K562 (cell line): ENCODE measurements around the gene PPP1R10. TPM values are rescaled to one million over a fixed set of nuclear protein-coding genes. Genes with fewer than 3 reads are reported as not detected.

Source experiments
- CCNT2 ChIP-seq: IDR thresholded peaks from 2 replicates; pipeline ENCODE4 v1.6.1; 2011; ENCODE audit warnings: borderline replicate concordance, low read depth, mild to moderate bottlenecking, moderate library complexity, mixed read lengths, low read length; ENCODE audit not compliant: insufficient read length; ENCODE audit errors: extremely low read depth
- DIDO1 ChIP-seq: fragments of 450-650 bp; IDR thresholded peaks from 2 replicates; pipeline ENCODE4 v1.6.1; 2016; ENCODE audit warnings: low read depth, missing biosample characterization, missing genetic modification characterization
- HMGN3 ChIP-seq: IDR thresholded peaks from 2 replicates; pipeline ENCODE4 v1.6.1; 2011; ENCODE audit warnings: borderline replicate concordance, low read depth, mild to moderate bottlenecking, mixed read lengths, low read length; ENCODE audit not compliant: insufficient read length; ENCODE audit errors: extremely low read depth
- KAT7 ChIP-seq: sonication (generic); formaldehyde crosslinking; IDR thresholded peaks from 2 replicates; pipeline ENCODE4 v1.8.0; 2022; ENCODE audit warnings: missing genetic modification reagents, mild to moderate bottlenecking, borderline replicate concordance
- MNT ChIP-seq, 2 experiments: fragments of 450-650 bp; conservative IDR thresholded peaks; 2 replicates each; pipeline ENCODE4 v1.6.1; 2017; ENCODE audit warnings: mild to moderate bottlenecking in 2 of 2, moderate library complexity in 2 of 2
- MTA2 ChIP-seq: fragments of 450-650 bp; IDR thresholded peaks from 2 replicates; pipeline ENCODE4 v1.6.1; 2016; ENCODE audit warnings: low read depth
- MTA3 ChIP-seq: fragments of 450-650 bp; formaldehyde crosslinking; IDR thresholded peaks from 2 replicates; pipeline ENCODE4 v1.6.1; 2017; ENCODE audit warnings: mild to moderate bottlenecking, borderline replicate concordance
- NKRF ChIP-seq: fragments of 450-650 bp; IDR thresholded peaks from 2 replicates; pipeline ENCODE4 v1.6.1; 2016; ENCODE audit warnings: borderline replicate concordance
- RAD51 ChIP-seq: fragments of 450-650 bp; IDR thresholded peaks from 2 replicates; pipeline ENCODE4 v1.7.1; 2016; ENCODE audit warnings: low read depth, mild to moderate bottlenecking, borderline replicate concordance
- STAG1 ChIP-seq: sonication (generic); formaldehyde crosslinking; IDR thresholded peaks from 2 replicates; pipeline ENCODE4 v1.5.0; 2020; ENCODE audit warnings: missing genetic modification reagents, borderline replicate concordance
- WHSC1 ChIP-seq: IDR thresholded peaks from one replicate; pipeline ENCODE4 v1.6.1; 2012; ENCODE audit warnings: low read length, control low read depth, inconsistent platforms
- ZNF347 ChIP-seq: fragments of 450-650 bp; formaldehyde crosslinking; IDR thresholded peaks from 2 replicates; pipeline ENCODE4 v1.4.0; 2020; ENCODE audit warnings: low read depth, mild to moderate bottlenecking, moderate library complexity
- ZNF766 ChIP-seq: fragments of 200-800 bp; sonication (Bioruptor generic); conservative IDR thresholded peaks from 2 replicates; pipeline ENCODE4 v1.6.1; 2016; ENCODE audit warnings: missing genetic modification characterization, missing compliant biosample characterization
- ZSCAN32 ChIP-seq: fragments of 450-650 bp; formaldehyde crosslinking; IDR thresholded peaks from 2 replicates; pipeline ENCODE4 v1.4.0; 2020; ENCODE audit warnings: mild to moderate bottlenecking, moderate library complexity
- polyA plus RNA-seq, 8 experiments: library from polyadenylated mRNA; depleted of rRNA in 4 of 8; stranded (reverse) in 5 of 8; unstranded in 3 of 8; fragments of >200 nt; fragmentation: Nextera tagmentation in 2 of 8; fragmentation: Illumina TruSeq in 1 of 8; extraction: Ambion mirVana in 2 of 8; extraction: Trizol in 1 of 8; gene quantifications; 2 replicates each; pipeline versions ENCODE4 v1.2.1 to v1.2.3, GENCODE V29; 2011 to 2014; ENCODE audit warnings: inconsistent platforms in 1 of 8, missing spikeins in 1 of 8
- total RNA-seq, 7 experiments: library from RNA; depleted of rRNA in 6 of 7; stranded (reverse); fragments of >200 nt in 6 of 7; fragmentation: Illumina TruSeq in 2 of 7; extraction: Trizol in 2 of 7; gene quantifications; 2 replicates each; pipeline versions ENCODE4 v1.2.1 to v1.2.3, GENCODE V29; 2011 to 2021; ENCODE audit warnings: low replicate concordance in 1 of 7
- TF ChIP-seq, protein P1 (sequence below): sonication (generic); formaldehyde crosslinking; IDR thresholded peaks from 2 replicates; pipeline ENCODE4 v1.9.0; 2022; ENCODE audit warnings: mild to moderate bottlenecking, missing genetic modification reagents
- TF ChIP-seq, protein P2 (sequence below): sonication (generic); formaldehyde crosslinking; IDR thresholded peaks from 2 replicates; pipeline ENCODE4 v1.8.1; 2022; ENCODE audit warnings: missing genetic modification reagents
- TF ChIP-seq, protein P3 (sequence below): sonication (generic); formaldehyde crosslinking; IDR thresholded peaks from 2 replicates; pipeline ENCODE4 v1.8.1; 2023; ENCODE audit warnings: mild to moderate bottlenecking, missing genetic modification reagents

The PPP1R10 gene
- total and polyA plus RNA-seq, 9 of the 15 experiments (the other 6 are each of a cell fraction or from before 2014, with no cell fraction given), result 14.1 to 65.5 (median 32.6) TPM

DNA sequence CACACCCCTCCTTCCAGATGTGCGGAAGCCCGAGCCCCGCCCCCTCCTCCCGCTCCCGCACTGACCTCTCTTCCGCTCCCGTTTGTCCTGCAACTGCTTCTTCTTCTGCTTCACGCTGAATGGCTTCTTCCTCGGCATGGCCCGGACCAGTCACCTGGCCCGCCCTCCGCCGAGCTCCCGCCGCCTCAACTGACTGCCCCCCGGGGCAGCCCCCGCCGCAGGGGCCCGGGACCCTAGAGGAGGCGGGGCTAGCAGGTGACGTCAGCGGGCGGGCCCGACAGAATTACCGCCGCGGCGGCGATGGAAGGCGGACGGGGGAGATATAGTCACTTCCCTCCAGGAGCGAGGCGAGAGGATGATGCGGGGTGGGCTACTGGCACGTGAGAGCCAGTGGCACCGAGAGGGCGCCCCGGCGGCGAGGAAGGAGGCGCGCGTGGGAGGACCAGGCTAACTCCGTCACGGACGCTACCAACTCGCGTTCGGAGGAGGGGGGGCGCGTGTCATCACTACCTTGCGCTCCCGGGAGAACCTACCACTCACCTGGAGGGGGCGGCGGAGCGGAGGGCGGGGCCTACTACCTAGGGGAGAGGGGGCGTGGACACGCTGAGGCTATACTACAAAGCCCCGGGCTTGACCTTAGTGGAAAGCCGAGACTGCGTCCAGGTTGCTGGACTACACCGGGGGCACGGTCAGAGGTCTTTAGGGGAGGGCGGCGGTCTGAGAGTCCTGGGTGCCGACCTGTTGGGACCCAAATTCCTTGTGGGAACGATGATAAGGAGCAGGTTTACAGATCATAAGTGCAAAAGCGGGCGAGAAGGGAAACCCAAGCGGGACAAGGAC lies 60.8 kb downstream of the PPP1R10 start, which contains the start of gene GNL1 (continued):
- TF ChIP-seq MNT (conservative IDR thresholded peaks at IDR 0.05) (peak; percentile 92 to 93), ZNF766 (no peak), CCNT2 (peak; percentile 52), STAG1 (no peak), NKRF (peak; percentile 96), MTA3 (peak; percentile 84), DIDO1 (peak; percentile 99), HMGN3 (peak; percentile 29), WHSC1 (no peak), RAD51 (peak; percentile 45), KAT7 (CRISPR knock-in tag) (peak; percentile 35; the same call in 1 of the 2 replicates), MTA2 (peak; percentile 27; the same call in 1 of the 2 replicates), ZNF347 (CRISPR knock-in tag) (no peak), ZSCAN32 (CRISPR knock-in tag) (0 out of 2 replicates have a peak, but pooled peaks have one; percentile 8)
- TF ChIP-seq, protein P1, sequence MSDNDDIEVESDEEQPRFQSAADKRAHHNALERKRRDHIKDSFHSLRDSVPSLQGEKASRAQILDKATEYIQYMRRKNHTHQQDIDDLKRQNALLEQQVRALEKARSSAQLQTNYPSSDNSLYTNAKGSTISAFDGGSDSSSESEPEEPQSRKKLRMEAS (CRISPR knock-in tag), result peak; percentile 80
- TF ChIP-seq, protein P2, sequence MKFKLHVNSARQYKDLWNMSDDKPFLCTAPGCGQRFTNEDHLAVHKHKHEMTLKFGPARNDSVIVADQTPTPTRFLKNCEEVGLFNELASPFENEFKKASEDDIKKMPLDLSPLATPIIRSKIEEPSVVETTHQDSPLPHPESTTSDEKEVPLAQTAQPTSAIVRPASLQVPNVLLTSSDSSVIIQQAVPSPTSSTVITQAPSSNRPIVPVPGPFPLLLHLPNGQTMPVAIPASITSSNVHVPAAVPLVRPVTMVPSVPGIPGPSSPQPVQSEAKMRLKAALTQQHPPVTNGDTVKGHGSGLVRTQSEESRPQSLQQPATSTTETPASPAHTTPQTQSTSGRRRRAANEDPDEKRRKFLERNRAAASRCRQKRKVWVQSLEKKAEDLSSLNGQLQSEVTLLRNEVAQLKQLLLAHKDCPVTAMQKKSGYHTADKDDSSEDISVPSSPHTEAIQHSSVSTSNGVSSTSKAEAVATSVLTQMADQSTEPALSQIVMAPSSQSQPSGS (CRISPR knock-in tag), result peak; percentile 92
- TF ChIP-seq, protein P3, sequence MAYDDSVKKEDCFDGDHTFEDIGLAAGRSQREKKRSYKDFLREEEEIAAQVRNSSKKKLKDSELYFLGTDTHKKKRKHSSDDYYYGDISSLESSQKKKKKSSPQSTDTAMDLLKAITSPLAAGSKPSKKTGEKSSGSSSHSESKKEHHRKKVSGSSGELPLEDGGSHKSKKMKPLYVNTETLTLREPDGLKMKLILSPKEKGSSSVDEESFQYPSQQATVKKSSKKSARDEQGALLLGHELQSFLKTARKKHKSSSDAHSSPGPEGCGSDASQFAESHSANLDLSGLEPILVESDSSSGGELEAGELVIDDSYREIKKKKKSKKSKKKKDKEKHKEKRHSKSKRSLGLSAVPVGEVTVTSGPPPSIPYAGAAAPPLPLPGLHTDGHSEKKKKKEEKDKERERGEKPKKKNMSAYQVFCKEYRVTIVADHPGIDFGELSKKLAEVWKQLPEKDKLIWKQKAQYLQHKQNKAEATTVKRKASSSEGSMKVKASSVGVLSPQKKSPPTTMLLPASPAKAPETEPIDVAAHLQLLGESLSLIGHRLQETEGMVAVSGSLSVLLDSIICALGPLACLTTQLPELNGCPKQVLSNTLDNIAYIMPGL (CRISPR knock-in tag), result peak; percentile 70; the same call in 1 of the 2 replicates
